Measurements from ENCODE around the gene MEF2D. TPM values are rescaled to one million over a fixed set of nuclear protein-coding genes. Genes with fewer than 3 reads are reported as not detected.

Gene MEF2D
- total RNA-seq, 1 experiment from 2014 or later: 6.2 TPM

DNA sequence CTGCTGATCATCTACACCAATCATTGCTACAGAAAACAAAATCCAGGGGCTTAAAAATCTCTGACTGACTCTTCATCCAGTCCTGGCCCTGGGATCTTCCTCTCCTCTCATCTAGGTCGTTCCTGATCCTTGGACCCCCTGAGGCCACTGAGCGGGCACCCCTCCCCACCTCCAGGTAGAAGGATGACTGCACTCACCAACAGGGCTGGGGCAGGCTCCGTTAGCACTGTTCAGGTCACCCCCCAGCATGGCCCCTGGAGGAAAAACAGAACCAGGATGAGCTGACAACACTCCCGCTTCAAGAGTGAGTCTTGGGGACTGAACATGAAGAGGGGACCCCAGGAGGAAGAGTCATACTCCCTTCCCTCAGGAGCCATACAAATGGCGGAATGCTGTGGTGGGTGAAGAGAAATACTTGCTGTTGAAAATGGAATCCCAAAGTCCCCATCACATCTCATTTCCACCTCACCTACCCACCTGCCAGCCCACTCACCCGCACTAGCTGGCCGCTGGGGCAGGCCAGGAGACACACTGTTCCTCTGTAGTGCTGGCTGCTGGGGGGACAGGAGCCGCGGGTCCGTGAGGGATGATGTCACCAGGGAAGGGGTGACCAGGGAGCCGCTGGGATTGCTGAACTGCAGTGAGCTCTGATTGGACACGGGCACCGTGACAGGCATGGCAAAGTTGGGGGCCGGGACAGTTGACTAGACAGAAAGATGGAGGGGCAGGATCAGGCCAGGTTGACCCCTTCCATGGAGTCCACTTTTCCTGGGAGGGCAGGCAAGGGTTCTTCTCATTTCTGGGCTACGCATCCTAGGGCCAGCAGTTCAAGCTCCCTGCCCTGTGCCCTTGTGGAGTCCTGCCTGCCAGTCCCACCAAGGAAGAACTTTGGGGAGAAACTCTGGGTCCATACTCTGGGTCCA is 21.2 kb downstream of the MEF2D start:
- in situ Hi-C loops (cut with HindIII; ENCODE audit: low pct_unique_long_range_greater_than_20kb, low sequenced_read_pairs): no loop called here
- DNase-seq (ENCODE audit: low read depth): no peak

DNA sequence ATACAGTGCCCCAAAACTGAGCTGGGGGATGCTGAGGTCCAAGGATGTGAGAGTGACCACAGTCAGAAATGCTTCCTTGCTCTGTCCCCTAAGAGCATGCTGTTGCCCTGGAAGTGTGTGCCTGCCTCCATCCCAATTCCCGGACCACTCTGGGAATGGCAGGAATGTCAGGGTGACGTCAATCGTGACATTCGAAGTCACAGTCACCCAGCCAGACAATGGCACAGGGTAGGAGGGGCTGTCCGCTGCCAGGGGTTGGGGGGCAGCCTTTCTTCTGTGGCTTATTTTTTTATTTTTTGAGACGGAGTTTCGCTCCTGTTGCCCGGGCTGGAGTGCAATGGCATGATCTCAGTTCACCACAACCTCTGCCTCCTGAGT is 22.3 kb downstream of the MEF2D start:
- in situ Hi-C loops (cut with HindIII; ENCODE audit: low pct_unique_long_range_greater_than_20kb, low sequenced_read_pairs): no loop called here
- DNase-seq (ENCODE audit: low read depth): no peak

GRCh38 chr1:156477526-156478249 is 22.9 kb downstream of the MEF2D start:
- in situ Hi-C loops (cut with HindIII; ENCODE audit: low pct_unique_long_range_greater_than_20kb, low sequenced_read_pairs): no loop called here
- DNase-seq (ENCODE audit: low read depth): no peak

- peak; percentile 71 for DNase-seq (ENCODE audit: low read depth)
- in situ Hi-C loops (cut with HindIII; ENCODE audit: low pct_unique_long_range_greater_than_20kb, low sequenced_read_pairs): no loop called here
Observed at GRCh38 chr1:156476501-156477298, 23.9 kb downstream of the MEF2D start.

DNA sequence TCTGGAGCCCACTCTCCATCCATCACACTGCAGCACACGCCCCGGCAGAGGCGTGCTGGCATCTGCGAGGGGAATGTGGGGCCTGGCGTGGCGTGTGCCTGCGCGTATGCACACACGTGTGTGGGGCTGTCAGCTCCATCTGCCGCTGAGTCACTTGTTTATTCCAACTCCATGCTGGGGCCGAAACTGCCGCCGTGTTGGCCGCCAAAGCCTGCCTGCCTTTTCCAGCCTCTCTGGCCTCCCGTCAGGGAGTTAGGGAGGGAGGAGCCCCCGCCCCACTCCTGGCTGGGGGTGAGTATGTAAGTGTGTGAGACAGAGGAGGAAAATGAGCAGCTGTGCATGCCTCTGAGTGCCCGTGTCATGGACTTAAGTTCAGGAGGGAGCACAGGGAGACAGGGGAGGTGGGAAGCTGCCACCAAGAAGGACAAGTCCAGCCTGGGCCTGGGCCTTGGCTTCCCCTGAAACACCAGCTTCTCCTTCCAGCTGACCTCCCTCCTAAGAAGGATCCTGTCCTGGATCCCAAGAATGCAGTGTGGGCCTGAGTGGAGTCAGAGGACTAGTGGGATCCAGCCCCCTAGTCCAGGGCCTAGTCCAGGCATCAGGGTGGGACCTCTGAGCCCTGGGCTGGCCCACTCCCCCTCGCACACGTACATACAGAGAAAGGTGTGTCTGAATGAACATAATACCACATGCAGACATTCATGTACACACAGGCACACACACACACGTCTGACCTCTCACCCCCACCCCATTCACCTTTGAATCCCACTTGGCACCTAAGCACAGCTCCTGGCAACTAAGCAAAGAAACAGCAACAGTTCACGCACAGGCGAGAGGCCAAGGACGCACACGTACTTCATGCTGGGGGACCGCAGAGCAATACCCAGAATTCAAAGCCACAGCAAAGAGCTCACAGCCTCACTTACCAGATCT is 24.7 kb downstream of the MEF2D start:
- in situ Hi-C loops (cut with HindIII; ENCODE audit: low pct_unique_long_range_greater_than_20kb, low sequenced_read_pairs): no loop called here

DNA sequence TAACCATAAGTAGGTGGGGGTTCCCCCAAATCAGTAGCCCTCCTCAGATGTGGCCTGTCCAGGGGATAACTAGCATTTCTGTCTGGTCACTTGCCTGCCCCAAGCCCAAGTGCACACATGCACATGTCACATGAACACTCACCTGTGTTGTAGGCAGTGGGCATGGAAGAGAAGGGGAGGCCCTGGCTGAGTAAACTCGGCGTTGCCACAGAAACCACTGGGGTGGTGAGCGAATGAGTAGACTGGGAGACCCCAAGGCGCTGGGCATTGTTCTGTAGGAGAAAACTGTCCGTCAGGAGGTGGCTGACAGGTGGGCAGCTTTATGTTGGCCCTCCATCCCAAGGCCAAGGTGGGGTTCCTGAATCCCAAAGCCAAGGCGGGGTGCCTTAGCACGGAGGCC is 25.6 kb downstream of the MEF2D start:
- in situ Hi-C loops (cut with HindIII; ENCODE audit: low pct_unique_long_range_greater_than_20kb, low sequenced_read_pairs): no loop called here
- DNase-seq (ENCODE audit: low read depth): no peak

More for the DNA sequence above, 24.7 kb downstream of the MEF2D start:
- no peak for DNase-seq (ENCODE audit: low read depth)

DNA sequence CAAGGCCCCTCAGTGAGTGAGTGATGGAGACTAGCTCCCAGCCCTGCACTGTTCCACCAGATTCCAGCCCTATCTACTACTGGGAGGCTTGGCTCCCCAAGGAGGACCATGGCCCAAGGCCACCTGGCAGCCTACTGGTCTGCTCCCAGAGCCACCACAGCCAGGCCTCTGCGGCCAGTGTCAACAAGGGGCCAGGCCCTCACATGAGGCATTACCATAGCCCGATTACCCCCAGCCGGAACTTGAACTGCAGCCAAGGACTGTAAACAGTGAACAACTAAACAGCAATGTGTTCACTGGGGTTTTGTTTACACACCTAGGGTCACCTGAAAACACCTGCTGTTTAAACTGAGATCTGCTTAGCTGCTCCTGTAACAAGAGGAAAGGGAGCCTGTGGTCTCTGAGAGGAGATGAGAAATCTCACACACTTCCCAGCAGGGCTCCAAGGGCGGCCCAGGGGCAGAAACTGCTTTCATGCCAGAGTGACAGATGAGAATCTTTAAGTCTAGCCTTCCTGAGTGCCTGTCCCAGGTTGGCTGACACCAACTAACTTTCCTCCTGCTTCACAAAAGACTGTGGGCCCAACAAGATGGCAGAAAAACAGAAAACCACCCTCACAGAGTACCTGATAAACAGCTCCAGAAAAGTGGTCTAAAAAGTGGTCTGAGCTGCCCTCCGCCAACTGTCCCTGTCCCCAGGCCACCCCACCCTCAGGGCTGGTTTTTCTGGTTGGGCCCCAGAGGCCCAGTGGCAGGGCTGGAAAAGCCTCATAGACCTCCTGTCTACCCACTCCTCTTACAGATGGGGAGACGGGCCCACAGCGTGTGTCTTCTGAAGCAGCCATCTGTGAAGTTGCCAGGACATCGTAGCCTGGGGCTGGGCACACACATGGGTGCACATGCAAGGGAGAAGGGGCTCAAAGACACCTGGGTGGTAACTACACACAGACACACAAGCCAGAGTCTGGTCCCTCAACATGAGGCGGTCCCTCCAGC is 28.8 kb downstream of the MEF2D start:
- DNase-seq (ENCODE audit: low read depth): no peak
- in situ Hi-C loops (cut with HindIII; ENCODE audit: low pct_unique_long_range_greater_than_20kb, low sequenced_read_pairs): no loop called here

DNA sequence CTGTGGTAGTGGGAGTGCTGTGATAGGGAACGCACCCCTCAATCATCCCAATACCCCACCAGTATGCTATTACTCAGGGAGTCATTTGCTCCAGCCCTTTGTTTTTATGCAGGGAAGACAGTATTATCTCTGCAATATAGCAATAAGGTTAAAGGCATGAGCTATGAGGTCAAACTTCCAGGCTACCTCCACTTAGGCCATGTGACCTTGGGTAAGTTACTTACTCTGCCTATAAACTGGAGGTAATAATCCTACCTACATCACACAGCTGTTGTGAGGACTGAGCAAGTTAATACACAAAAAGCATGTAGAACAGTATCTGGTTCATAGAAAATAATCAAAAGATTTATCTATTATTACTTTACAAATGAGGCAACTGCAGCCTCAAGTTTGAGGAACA is 30.1 kb downstream of the MEF2D start:
- in situ Hi-C loops (cut with HindIII; ENCODE audit: low pct_unique_long_range_greater_than_20kb, low sequenced_read_pairs): no loop called here
- no peak for DNase-seq (ENCODE audit: low read depth)

- in situ Hi-C loops (cut with HindIII; ENCODE audit: low pct_unique_long_range_greater_than_20kb, low sequenced_read_pairs): no loop called here
Observed at GRCh38 chr1:156468693-156469345, 31.8 kb downstream of the MEF2D start.

GRCh38 chr1:156467906-156468305 is 32.7 kb downstream of the MEF2D start:
- in situ Hi-C loops (cut with HindIII; ENCODE audit: low pct_unique_long_range_greater_than_20kb, low sequenced_read_pairs): no loop called here
- DNase-seq (ENCODE audit: low read depth): no peak

More at GRCh38 chr1:156468693-156469345, 31.8 kb downstream of the MEF2D start:
- no peak for DNase-seq (ENCODE audit: low read depth)

- no peak for DNase-seq (ENCODE audit: low read depth)
- in situ Hi-C loops (cut with HindIII; ENCODE audit: low pct_unique_long_range_greater_than_20kb, low sequenced_read_pairs): no loop called here
Observed at GRCh38 chr1:156467385-156467784, 33.2 kb downstream of the MEF2D start.

DNA sequence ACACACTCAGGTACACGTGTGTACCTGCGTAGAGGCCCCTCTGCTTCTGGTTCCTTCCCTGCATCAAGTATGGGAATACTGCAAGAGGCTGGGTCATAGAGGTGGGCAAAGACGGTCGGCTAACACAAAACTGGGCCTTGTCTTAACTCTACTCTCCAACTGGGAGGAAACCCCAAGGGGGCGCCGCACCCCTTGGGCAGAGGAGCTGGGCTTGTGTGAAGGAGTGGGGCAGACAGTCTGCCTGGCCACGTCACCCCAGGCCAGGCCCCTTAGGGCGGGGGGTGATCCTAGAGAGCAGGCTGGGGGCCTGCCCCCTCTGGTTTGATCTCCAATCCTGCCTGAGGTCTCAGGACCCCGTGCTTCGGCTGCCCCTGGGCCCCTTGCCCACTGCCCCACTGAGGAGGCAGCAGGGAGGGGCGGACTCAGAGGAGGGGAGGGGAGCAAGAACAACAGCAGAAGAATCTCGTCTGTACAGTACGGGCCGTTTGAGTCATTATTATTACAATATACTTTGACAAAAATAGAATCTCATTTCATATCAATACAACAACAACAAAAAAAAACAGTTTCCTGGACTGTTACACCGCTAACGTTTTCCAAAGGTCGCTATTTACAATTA is 34.7 kb downstream of the MEF2D start:
- in situ Hi-C loops (cut with HindIII; ENCODE audit: low pct_unique_long_range_greater_than_20kb, low sequenced_read_pairs): no loop called here
- DNase-seq (ENCODE audit: low read depth): no peak

DNA sequence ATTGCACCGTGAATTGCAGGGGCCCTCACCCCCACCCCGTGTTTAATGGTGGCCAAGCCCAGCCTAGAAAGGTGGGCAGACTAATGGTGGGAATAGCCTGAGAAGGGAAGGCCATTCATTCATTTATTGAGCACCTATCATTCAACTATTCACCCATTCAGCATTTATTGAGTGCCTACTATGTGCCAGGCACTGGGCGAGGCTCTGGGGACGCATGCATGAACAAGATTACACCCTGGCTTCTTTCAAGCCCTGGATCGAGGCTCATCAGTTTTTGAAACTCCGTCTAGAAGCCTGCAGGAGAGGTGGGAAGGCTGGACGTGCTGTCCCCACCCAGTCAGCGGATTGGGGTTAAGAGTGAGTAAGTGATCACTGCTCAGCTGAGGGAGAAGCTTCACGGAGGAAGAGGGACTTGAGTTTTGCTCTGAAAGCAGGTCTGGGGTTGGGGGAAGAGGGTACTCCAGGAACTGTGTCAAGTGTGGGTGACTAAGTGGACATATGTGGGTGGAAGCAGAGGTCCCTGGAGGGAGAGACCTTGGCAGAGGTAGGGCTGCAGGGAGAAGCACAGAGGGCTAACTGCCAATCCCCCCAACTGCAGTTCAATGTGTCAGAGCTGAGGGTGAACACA is 35.6 kb downstream of the MEF2D start:
- DNase-seq (ENCODE audit: low read depth): no peak
- in situ Hi-C loops (cut with HindIII; ENCODE audit: low pct_unique_long_range_greater_than_20kb, low sequenced_read_pairs): no loop called here

DNA sequence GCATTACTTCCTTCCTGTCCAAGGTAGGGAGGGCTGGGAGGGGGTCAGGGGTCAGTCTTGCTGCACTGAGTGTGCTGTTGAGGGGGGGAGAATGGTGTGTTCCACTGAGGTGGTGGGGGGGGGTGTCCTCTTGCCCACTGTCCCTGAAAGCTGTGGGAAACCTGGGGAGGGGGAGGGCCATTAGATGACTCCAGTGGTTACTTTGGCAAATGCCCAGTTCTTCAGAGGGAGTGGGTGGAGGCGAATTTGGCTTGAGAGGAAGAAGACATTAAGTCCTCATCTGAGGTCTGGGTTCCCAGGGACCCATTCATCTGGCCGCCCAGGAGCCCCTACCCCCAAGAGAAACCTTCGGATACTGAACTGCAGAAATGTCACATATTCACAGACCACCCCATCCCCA is 36.2 kb downstream of the MEF2D start:
- in situ Hi-C loops (cut with HindIII; ENCODE audit: low pct_unique_long_range_greater_than_20kb, low sequenced_read_pairs): no loop called here
- no peak for DNase-seq (ENCODE audit: low read depth)

- in situ Hi-C loops (cut with HindIII; ENCODE audit: low pct_unique_long_range_greater_than_20kb, low sequenced_read_pairs): no loop called here
- no peak for DNase-seq (ENCODE audit: low read depth)
Observed at GRCh38 chr1:156463874-156464273, 36.7 kb downstream of the MEF2D start.

Measured in Caki2 (cell line).